GM19328 (cell line): Measurements from ENCODE around the gene TMEM272.

ENCODE experiments used
- ATAC-seq: cut with Tn5 transposase; IDR thresholded peaks from one replicate; pipeline ENCODE4 v1.9.1; 2021; ENCODE audit warnings: mild to moderate bottlenecking, moderate library complexity; ENCODE audit not compliant: unreplicated experiment

The TMEM272 gene, protein sequence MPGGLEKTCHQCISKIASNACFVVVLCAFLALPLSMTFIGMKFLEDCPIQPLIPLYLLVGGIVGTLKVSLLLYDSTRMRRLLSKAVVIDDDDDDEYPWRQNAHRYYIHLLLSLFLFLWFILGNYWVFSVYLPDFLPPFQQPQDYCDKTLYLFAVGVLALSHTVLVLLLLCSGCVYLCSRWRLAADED

DNA sequence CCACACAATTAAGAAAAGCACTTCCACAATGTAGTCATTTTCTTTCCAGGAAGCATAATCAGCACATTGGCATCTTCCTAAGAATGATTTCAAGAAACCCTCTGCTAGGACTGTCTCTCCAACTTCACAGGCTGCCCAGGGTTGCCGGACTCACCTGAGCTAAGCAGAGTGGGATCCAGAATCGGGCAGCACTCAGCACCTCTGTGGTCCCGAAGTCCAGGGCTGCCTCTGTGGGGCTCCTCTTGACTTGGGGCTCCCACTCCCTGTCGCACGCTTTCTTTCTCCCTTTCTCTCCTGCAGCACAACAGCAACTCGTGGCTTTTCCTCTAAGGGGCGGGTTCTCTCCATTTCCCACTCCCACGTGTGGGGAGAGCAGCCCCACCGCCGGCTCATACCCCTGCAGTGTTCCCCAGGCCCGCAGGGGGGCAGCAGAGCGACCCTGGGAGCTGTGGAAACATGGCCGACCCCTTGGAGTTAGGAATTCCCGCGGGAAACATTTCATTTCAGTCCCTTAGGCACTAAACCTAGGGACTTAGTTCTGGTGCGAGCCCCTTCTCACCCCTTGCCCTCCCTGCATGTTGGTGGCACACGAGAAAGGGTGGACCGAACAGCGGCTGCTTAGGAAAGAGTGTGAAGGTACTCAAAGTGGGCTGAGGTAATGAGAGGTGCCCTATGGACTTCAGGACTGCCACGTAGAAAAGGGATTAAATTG is at the start of gene TMEM272:
TMEM272 (minus strand) TSS at position 316 of the 712 bp plus-strand sequence. CDS start 6,647 bp downstream, outside the sequence.
- no peak for ATAC-seq

DNA sequence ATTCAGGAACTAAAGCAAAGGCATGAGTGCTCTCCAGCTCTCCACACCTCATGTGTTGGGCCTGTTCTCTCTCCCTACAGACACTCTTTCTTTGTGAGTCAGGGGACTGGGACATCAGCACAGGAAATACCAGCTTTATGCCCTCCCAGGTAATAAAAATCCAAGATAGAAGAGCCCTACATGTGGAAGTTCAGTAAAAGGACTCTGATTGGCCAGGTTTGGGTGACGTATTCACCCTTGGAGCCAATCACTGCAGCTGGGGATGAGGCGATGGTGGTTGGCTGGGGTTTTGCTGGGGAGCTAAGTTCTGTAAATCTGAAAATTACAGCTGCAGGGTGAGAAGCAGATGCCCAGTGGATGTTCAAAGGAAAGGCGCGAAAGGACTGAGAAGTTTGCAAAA is 49.3 kb upstream of the TMEM272 start:
- ATAC-seq = no peak

GRCh38 chr13:51892657-51893056 is 47.7 kb upstream of the TMEM272 start:
- ATAC-seq = no peak

GRCh38 chr13:51887468-51887867 is 42.5 kb upstream of the TMEM272 start:
- no peak for ATAC-seq

- no peak for ATAC-seq
Observed at GRCh38 chr13:51885651-51886050, 40.7 kb upstream of the TMEM272 start.

DNA sequence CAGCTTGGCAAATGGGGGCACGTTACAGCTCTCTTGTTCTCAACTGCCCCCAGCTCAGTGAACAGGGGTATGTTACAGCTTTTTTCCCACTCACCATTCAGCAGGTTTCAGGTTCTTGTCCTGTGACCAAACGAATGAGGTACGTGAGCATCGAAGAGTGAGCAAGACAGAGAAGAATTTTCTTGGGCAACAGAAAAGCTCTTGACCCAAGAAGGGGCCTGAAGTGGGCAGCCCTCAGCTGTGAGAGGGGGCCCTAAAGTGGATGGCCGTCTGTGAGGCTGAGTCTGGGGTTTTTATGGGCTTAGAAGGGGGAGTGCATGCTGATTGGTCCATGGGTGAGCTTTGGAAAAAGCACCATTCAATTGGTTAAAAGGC is 38.2 kb upstream of the TMEM272 start:
- no peak for ATAC-seq

- no peak for ATAC-seq
Observed at GRCh38 chr13:51882570-51883225, 37.7 kb upstream of the TMEM272 start.

- no peak for ATAC-seq
Observed at GRCh38 chr13:51881296-51881695, 36.3 kb upstream of the TMEM272 start.

DNA sequence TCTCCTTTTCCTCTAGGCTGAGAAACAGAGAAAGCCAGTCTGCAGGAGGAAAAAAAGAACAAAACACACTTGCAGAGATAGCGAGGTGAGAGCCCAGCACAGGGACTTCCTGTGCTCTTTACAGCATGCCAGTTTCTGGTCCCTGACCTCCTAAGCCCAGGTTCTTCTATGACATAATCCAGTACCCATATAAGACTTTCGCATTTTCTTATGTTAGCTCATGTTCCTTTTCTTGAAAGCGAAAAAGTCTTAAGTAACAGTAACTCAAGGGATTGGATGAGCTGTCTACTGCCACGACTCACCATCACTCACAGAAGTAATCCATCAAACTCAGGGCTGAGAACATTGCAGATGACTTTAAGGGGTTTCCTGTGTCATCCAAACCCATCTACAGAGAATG is 34.2 kb upstream of the TMEM272 start:
- no peak for ATAC-seq

GRCh38 chr13:51874651-51875050 is 29.7 kb upstream of the TMEM272 start:
- ATAC-seq = no peak

- ATAC-seq = no peak
Observed at GRCh38 chr13:51873837-51874236, 28.9 kb upstream of the TMEM272 start.

GRCh38 chr13:51873117-51873798 is 28.3 kb upstream of the TMEM272 start:
- ATAC-seq = no peak

DNA sequence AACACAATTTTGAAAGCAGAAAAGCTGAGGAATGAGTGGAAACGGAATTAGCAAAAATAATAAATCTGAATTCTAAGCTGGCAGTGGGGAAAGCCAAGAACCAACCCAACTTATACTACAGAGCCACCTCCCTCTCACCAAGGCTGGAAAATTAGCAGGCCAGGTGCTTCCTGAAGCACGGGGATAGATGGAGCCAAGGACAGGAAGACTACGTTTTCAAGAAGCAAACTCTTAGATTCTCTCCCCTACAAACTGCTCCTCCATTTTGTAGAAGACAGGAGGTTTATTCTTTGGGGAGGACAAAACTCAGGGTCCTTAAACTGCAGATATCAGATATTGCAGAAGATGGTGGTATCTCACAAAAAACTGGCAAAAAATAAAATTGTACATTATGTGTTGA is 25.6 kb upstream of the TMEM272 start:
- no peak for ATAC-seq

DNA sequence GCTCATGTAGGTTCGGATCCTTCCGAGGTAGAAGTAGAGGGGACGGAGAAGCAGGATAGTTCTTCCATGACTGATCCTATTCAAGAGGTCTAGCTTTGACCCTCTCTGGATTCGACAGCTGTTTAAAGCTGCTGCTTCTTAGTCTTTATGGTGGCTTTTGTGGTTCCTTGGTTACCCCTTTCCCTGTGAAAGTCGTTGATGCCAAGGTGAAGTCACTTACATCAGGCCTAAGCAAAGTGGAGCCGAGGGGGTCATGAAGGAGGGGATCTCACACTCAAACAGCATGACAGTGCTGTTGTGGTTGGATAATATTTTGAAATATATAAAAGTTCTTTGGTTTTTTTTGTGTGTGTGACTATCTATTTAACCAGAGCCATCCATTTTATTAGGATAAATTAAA is 24.9 kb upstream of the TMEM272 start:
- ATAC-seq = no peak

DNA sequence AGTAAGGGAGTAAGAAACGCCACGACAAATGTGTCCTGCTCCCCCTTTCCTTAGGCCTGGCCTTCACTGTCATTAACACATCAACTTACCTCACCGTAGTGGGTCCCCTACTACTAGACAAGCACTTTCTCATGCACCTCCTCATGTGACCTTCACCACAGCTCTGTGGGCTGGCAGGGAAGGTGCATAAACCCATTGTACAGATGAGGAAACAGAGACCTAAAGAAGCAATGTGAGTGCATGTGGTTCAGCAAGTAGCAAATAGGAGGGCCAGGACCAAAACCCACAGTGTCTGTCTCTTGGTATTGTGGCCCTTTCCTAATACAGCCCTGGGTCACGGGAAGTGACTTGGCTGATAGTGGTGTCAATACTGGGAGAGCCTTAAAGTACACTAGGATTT is 22.1 kb upstream of the TMEM272 start:
- no peak for ATAC-seq

DNA sequence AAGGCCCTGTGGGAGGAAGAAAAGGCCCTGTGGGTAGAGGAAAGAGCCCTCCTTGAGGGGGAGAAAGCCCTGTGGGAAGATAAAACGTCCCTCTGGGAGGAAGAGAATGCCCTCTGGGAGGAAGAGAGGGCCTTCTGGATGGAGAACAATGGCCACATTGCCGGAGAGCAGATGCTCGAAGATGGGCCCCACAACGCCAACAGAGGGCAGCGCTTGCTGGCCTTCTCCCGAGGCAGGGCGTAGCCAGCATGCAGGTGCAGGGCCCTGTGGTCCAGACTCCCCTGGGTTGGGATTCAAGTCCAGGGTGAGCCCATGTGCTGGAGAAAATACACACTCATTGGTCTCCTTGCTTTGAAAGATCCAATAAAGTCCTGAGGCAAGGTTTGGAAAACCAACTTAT is 20.9 kb upstream of the TMEM272 start:
- no peak for ATAC-seq

GRCh38 chr13:51862957-51863356 is 18.0 kb upstream of the TMEM272 start:
- ATAC-seq = no peak

DNA sequence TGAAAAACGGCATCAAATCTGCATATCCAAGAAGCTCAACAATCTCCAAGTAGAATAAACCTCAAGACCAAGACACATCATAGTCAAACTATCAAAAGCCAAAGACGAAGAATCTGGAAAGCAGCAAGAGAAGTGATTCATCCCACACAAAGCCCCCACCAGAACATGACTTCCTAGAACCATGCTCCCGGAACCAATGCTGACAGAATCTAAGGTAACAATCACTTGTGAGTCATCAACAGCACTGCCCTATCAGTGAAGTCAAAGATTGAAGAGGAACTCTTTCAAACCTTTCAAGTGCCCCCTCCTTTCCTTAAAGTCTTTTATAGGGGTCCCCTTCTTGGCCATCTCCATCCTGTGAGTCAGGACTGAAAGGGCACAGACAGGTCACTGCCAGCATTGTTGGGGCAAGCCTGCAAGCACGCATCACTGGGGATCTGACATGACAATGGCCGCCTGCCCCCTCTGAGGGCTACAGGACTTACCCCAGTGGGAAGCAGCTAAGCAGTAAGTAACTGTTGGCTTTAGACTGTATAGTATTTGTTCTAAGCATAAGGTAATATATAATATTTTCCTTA is 16.8 kb upstream of the TMEM272 start, which contains the start of gene CCDC70:
CCDC70 (plus strand) TSS at position 247 of the 578 bp plus-strand sequence. CDS start 3,443 bp downstream, outside the sequence.
- no peak for ATAC-seq

- no peak for ATAC-seq
Observed at GRCh38 chr13:51858433-51859247, 13.7 kb upstream of the TMEM272 start.

GRCh38 chr13:51856998-51857397 is 12.0 kb upstream of the TMEM272 start:
- no peak for ATAC-seq
